Mesenteric fat pad (tissue), 1 donor: ENCODE results near the gene COMT. TPM values are rescaled to one million over a fixed set of nuclear protein-coding genes. Genes with fewer than 3 reads are reported as not detected.
"Not testable (repeated sequence)": the region's sequence is repeated elsewhere in the genome, so short reads cannot be mapped to it uniquely, and the experiment has no call there.

ENCODE experiments used
- DNase-seq: peaks from one replicate; pipeline ENCODE4 v3.0.0-alpha.2; 2020; ENCODE audit warnings: low spot score
- total RNA-seq: library from RNA; stranded (reverse); fragmentation: NEBNext Ultra II Directional; extraction: Animal tissue kit (Norgen Biotek cat#: 25700); gene quantifications from one replicate; pipeline ENCODE4 v1.2.1, GENCODE V29; 2021
- donor health status: DM: yes; HTN: yes; CAD: no.

The COMT gene
- total RNA-seq, 1 donor from 2014 or later, result 144 TPM

- DNase-seq, result no peak
These were observed 13.4 kb upstream of the COMT start for GRCh38 chr22:19928207-19928606.

GRCh38 chr22:19929586-19930550 is 11.7 kb upstream of the COMT start:
- DNase-seq, result no peak

GRCh38 chr22:19930551-19931486 is 10.8 kb upstream of the COMT start:
- DNase-seq, result no peak

GRCh38 chr22:19931514-19931913 is 10.1 kb upstream of the COMT start:
- DNase-seq, result no peak

GRCh38 chr22:19932367-19933206 is 9.0 kb upstream of the COMT start:
- DNase-seq, result no peak

- DNase-seq, result no peak
These were observed 8.0 kb upstream of the COMT start for GRCh38 chr22:19933341-19934241.

GRCh38 chr22:19935123-19935718 is 6.4 kb upstream of the COMT start:
- DNase-seq, result not testable (repeated sequence)

- no peak for DNase-seq
These were observed 5.1 kb upstream of the COMT start for GRCh38 chr22:19936513-19936912.

GRCh38 chr22:19937616-19938473 is 3.7 kb upstream of the COMT start:
- DNase-seq, result no peak

- no peak for DNase-seq
These were observed 822 bp upstream of the COMT start for GRCh38 chr22:19940536-19941364.

- DNase-seq, result no peak
These were observed 847 bp downstream of the COMT start for GRCh38 chr22:19942157-19943081.

- no peak for DNase-seq
These were observed 1.8 kb downstream of the COMT start for GRCh38 chr22:19943082-19944026.

GRCh38 chr22:19948057-19948760 is 6.6 kb downstream of the COMT start:
- DNase-seq, result no peak

- no peak for DNase-seq
These were observed 9.8 kb downstream of the COMT start for GRCh38 chr22:19951346-19951745.
